Measurements from ENCODE around the gene OR2V1.
"Not testable (repeated sequence)": the region's sequence is repeated elsewhere in the genome, so short reads cannot be mapped to it uniquely, and the experiment has no call there.

OR2V1 gene

GRCh38 chr5:181127907-181128626 lies 2.9 kb downstream of the OR2V1 start:
- DNase-seq, result no peak

- DNase-seq, result no peak
Measured at GRCh38 chr5:181127456-181127855, 3.5 kb downstream of the OR2V1 start.

GRCh38 chr5:181126841-181127240 lies 4.1 kb downstream of the OR2V1 start:
- DNase-seq, result no peak

- DNase-seq, result no peak
Measured at GRCh38 chr5:181124526-181124925, 6.4 kb downstream of the OR2V1 start.

DNA sequence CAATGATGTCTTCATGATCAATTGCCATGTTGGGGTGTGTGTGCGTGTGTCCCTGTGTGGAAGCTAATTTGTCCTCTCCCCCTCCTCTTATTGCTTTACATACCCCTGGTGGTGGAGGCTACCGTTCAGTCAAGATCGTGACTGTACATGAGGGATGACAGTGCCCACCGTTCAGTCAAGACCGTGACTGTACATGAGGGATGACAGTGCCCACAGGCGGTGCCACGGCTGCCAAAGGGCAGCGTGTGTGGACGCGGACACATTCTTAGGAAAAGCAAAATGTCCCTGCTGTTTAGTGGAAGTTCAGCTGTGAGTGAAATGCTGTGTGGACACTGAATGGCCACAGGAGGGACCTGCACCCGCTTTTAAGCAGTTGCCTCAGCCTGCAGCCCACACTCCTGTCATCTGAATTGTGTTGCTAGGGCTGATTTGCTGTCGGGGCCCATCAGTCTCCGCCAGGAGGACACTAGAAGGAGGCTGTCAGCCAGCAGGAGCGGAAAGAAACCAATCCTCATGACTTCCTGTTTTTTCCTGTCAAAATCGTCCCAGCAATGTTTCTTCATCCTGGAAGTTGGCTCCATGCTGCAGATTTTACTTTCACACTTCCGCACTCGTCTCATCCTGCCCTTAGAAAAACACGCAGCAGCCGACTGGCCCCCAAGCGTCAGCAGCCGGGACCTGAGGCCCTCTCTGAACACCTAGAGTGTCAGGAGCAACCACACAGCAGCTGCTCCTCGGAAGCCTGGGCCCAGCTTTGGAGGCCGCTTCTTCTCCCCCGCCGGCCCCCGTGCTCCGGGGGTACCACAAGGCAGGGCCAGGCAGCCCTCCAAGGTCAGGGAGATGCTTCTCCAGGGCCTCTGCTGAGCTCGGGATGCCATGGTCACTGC lies 9.1 kb downstream of the OR2V1 start:
- no peak for DNase-seq

- no peak for DNase-seq
Measured at GRCh38 chr5:181120761-181121160, 10.2 kb downstream of the OR2V1 start.

- no peak for DNase-seq
Measured at GRCh38 chr5:181120306-181120705, 10.7 kb downstream of the OR2V1 start.

DNA sequence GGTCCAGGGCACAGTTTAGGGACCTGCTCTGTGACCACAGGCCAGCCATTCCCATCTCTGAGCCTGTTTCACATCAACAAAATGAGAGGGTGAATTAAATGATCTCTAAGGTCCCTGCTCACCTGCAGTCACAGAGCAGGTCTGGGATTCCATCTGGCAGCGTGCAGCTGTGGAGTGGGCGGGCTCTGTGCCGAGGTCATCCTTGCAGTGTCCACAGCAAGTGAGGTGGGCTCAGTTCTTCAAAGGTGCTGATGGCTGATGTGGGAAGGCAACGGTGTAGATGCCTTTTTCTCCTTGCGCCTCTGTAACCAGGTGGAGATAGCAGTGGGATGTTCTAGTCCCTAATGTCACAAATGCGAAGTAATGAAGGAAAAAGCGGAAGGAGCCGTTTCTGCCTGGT lies 11.9 kb downstream of the OR2V1 start:
- no peak for DNase-seq

DNA sequence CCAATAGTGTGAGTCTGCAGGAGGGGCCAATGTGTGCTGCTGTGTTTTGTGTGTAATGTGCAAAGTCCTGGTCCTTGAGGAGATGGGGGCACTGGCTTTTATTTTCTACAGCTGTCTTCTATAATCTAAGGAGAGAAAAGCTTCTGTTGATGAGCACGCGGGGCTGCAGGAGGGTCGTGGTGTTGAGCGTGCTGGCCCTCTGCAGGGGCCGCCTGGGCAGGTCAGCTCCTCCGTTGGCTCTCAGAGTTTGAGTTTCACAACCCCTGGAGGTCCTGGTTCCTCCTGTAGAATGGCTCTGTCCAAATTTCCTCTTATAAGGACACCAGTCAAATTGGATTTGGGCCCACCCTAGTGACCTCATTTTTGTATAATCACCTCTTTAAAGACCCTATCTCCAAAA lies 12.6 kb downstream of the OR2V1 start:
- no peak for DNase-seq

DNA sequence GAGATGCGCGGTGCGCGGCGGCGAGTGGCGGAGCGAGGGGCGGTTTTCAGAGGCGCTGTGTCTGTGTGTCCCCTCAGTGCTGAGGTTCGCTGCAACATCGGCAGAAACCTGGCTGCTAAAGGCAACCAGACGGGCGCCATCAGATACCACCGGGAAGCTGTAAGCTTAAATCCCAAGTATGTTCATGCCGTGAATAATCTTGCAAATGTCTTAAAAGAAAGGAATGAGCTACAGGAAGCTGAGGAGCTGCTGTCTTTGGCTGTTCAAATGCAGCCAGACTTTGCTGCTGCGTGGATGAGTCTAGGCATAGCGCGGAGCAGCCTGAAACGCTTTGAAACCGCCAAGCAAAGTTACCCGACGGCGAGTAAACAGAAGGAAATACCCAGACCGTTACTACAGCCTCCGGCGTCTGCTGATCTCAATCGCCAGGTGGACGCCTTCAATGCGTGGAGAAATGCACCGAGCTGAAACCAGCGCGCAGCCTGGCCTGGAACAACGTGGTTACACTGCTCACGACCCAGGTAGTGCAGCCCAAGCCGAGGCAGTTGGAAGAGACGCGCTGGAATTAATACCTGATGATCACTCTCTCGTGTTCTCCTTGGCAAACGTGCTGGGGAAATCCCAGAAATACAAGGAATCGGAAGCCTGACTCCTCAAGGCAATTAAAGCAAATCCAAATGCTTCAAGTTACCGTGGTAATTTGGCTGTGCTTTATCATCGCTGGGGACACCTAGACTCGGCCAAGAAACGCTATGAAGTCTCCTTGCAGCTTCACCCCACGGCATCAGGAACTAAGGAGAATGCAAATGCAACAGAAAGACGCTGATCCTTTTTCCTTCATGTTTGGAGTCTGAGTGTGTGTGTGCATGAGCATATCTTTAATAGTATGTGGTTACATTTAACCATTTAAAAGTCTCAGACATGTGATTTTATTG lies 15.9 kb downstream of the OR2V1 start:
- DNase-seq, result no peak

DNA sequence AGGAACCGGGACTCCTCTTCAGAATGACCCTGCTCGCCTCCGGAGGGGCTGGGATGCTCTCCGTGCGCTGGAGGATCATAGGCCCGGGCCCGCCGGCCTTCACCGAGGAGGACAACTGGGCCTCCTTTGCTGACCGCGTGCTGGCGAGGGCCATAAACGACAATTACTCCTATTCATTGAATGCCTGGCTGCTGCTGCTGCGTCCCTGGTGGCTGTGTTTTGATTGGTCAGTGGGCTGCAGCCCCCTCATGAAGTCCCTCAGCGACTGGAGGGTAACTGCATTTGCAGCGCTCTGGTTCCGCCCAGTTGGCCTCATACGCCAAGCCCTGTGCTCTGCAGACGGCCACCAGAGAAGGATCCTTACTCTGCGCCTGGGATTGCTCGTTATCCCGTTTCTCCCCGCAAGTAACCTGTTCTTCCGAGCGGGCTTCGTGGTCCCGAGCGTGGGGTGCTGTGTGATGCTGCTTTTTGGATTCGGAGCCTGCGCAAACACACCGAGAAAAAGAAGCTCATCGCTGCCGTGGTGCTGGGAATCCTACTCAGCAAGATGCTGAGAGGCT lies 16.6 kb downstream of the OR2V1 start:
- DNase-seq, result no peak

GRCh38 chr5:181113572-181113971 lies 17.4 kb downstream of the OR2V1 start:
- not testable (repeated sequence) for DNase-seq

GRCh38 chr5:181112476-181112875 lies 18.5 kb downstream of the OR2V1 start:
- DNase-seq, result no peak

DNA sequence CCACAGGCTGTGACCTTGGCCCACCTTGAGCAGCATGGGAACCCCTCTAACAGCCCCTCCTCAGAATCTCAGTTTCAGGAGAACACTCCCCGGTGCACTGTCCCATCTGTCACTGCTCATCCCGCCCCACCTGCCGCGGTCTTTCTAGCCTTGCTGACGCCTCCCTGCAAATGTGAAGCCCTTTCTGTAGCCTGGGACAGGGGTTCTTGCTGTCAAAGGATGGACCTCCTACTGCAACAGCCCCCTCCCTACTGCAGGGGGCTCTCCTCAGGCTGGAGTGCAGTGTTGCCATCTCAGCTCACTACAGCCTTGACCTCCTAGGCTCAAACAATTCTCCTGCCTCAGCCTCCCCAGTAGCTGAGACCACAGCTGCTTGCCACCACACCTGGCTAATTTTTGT lies 20.0 kb downstream of the OR2V1 start:
- no peak for DNase-seq

DNA sequence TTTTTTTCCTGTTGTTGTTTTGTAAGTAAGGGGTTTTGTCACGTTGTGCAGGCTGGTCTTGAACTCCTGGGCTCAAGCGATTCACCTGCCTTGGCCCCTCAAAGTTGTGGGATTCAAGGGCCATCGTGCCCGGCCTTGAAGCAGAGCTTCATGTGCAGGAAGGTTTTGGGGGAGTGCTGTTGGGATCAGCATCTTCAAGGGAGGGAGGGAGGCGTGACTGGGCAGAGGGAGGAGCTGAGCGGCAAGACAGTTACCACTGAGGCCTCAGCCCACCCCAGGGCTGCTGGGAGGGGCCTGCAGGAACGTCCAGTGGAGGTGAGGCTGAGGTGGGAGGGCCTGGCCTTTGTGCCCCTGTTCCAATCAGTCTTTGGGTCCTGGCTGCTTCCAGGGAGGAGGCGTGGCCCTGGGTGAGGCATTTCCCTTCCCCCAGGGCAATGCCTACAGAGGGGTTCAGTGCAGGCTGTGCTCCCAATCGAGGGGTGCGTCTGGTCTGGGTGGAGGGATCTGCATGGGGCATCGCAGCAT lies 21.4 kb downstream of the OR2V1 start:
- DNase-seq, result no peak

DNA sequence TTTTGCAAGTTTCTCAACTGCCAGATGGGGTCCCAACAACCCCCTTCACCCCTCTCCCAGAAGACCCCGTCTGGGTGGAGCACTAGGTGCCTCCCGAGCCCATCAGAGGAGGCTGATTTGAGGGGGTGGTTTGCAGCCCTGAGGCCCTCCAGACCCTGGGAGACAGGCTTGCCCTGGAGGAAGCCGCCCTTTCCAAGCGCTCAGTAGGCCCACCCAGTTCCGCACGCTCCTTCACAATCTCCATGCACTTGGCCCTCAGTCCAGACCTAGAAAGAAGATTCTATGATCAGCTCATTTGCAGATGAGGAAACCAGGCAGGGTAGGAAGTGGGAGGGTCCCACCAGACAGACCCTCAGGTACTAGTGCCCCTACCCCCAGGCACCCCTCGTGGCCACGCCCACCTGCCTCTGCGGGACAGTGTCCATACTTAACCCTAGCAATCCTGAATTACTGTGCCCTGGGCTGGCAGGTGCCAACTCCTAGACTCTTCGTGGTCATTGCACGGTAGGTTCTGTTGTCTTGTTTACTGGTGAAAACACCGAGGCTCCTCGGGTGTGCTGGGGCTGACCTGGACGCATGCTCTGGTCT lies 22.3 kb downstream of the OR2V1 start:
- DNase-seq, result no peak

DNA sequence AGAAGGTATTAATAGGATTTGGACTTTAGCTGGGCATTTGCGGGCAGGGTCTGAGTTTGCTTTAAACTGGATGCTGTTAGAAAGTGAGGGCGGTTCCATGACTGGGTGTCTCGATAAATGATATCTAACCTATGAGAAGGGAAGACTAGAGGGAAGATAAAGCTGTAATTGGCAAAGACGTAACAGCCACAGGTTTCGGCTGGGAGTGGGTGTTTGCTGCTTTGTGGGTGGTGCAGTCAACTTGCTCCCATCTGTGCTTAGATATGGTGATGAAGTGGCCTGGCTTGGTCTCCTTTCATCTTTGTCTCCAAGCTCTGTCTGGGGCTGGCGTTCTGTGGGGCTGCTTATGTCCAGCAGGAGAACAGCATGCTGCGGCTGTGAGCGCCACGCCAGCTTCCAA lies 23.3 kb downstream of the OR2V1 start:
- no peak for DNase-seq

- no peak for DNase-seq
Measured at GRCh38 chr5:181105391-181106025, 25.5 kb downstream of the OR2V1 start.

DNA sequence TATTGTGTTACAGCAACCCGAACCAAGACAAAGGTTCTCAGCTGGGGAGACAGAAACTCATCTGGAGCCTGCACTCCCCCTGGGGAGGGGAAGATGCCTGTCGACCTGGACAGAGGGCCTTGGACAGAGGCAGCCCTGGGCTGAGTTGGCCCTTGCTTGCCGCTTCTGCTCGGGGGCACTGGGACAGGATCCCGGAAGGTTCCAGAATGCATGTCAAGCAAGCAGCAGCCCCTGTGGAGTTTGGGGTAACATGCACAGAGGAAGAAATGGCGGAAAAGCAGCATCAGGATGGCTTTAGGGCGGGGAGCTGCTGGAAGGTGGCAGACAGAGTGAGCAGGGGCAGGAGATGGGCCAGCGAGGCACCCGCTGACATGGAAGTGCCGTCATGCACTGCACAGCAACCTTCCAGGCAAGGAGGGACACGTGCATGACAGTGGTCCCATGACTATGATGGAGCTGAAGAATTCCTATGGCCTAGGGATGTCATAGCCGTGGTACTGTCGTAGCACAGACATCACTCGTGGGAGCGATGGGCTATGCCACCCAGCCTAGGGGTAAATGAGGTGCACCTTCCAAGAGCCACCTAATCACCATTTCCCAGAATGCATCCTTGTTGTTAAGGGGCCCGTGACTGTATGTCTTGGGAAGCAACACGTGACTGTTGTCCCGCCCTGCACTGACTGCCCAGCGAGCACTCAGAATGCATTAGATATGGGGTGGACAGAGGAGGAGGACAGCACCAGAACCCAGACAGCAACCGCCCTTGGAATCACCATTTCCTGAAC lies 26.2 kb downstream of the OR2V1 start:
- not testable (repeated sequence) for DNase-seq

GRCh38 chr5:181104259-181104568 lies 26.8 kb downstream of the OR2V1 start:
- not testable (repeated sequence) for DNase-seq

Measured in NCI-H748 treated with DMSO at 0.1 percent for 48 hours (cell line).